GM12878 (cell line): Measurements from ENCODE around the gene CRB1. TPM values are rescaled to one million over a fixed set of nuclear protein-coding genes. Genes with fewer than 3 reads are reported as not detected.

Experiments
- ATAC-seq: fragments of 200-7000 bp; cut with Tn5 transposase; 3 replicates; pipeline ENCODE4 v1.9.1; 2020; ENCODE audit warnings: mild to moderate bottlenecking, moderate library complexity
- BruUV-seq: library from RNA; stranded (reverse); fragments of 400-500 nt; replicated peaks from 2 replicates; lab custom pipeline; 2021; lab: Mats Ljungman, UMichigan
- CTCF ChIA-PET: fragments of 300-600 bp; sonication (Branson Sonifier 250); formaldehyde crosslinking; extraction: SDS; loops from one replicate; lab custom pipeline; 2021; ENCODE audit warnings: inconsistent platforms; lab: Yijun Ruan, JAX
- POLR2A ChIA-PET: fragments of 350-600 bp; formaldehyde crosslinking; extraction: SDS; loops from one replicate; lab custom pipeline; 2021; ENCODE audit warnings: inconsistent platforms; lab: Charles Lee
- RAD21 ChIA-PET: fragments of 300-600 bp; sonication (Branson Sonifier 250); formaldehyde crosslinking; loops from one replicate; lab custom pipeline; 2023; ENCODE audit warnings: antibody characterized with exemption; ENCODE audit not compliant: unreplicated experiment; lab: Charles Lee
- SMC1A ChIA-PET: fragments of 300-600 bp; sonication (Branson Sonifier 250); formaldehyde crosslinking; loops from one replicate; lab custom pipeline; 2023; ENCODE audit not compliant: unreplicated experiment, uncharacterized antibody; lab: Charles Lee
- DNase-seq: peaks from one replicate; pipeline ENCODE4 v3.0.0-alpha.2; 2011; ENCODE audit warnings: low read depth, low spot score
- FAIRE-seq: peaks from 3 replicates; lab custom pipeline; 2011; peaks lifted over from hg19 to GRCh38; lab: Jason Lieb, UNC
- H2AFZ ChIP-seq: 2 replicates; pipeline ENCODE4 v1.6.0; 2011; ENCODE audit warnings: low read depth, low read length, control low read depth; ENCODE audit not compliant: control insufficient read depth
- H3K27ac ChIP-seq: 2 replicates; pipeline ENCODE4 v1.5.1; 2011; ENCODE audit warnings: control low read depth; ENCODE audit not compliant: control insufficient read depth, insufficient read depth
- H3K27me3 ChIP-seq, 2 experiments: replicated peaks in 1 of 2; 2 replicates each; pipeline versions ENCODE4 v1.6.0 to v1.6.1; 2011; ENCODE audit warnings: low read length in 1 of 2; ENCODE audit not compliant: control insufficient read depth in 2 of 2, insufficient read depth in 2 of 2
- H3K36me3 ChIP-seq, 2 experiments: 2 replicates each; pipeline ENCODE4 v1.5.1; 2011; ENCODE audit warnings: low read length in 1 of 2; ENCODE audit not compliant: control insufficient read depth in 2 of 2, insufficient read depth in 2 of 2
- H3K4me1 ChIP-seq: 2 replicates; pipeline ENCODE4 v1.6.1; 2011; ENCODE audit warnings: mild to moderate bottlenecking, low read length, moderate library complexity, mixed read lengths; ENCODE audit not compliant: control insufficient read depth, insufficient read depth
- H3K4me2 ChIP-seq: 2 replicates; pipeline ENCODE4 v1.6.0; 2011; ENCODE audit warnings: control low read depth; ENCODE audit not compliant: control insufficient read depth, insufficient read depth
- H3K4me3 ChIP-seq: fragments of 200-600 bp; sonication (generic); 2 replicates; pipeline ENCODE4 v1.5.1; 2016
- H3K79me2 ChIP-seq: 2 replicates; pipeline ENCODE4 v1.6.0; 2011; ENCODE audit warnings: low read length; ENCODE audit not compliant: control insufficient read depth, insufficient read depth
- H3K9ac ChIP-seq: 2 replicates; pipeline ENCODE4 v1.8.0; 2011; ENCODE audit warnings: low read length, control low read depth, mixed read lengths; ENCODE audit not compliant: control insufficient read depth, insufficient read depth
- H3K9me3 ChIP-seq: replicated peaks from 3 replicates; pipeline ENCODE4 v1.5.1; 2011; ENCODE audit warnings: mild to moderate bottlenecking, low read length; ENCODE audit not compliant: control insufficient read depth, insufficient read depth
- H4K20me1 ChIP-seq: 2 replicates; pipeline ENCODE4 v1.6.0; 2011; ENCODE audit not compliant: control insufficient read depth, insufficient read depth
- CBFB ChIP-seq: IDR thresholded peaks from 2 replicates; pipeline ENCODE4 v1.6.1; 2016; ENCODE audit warnings: antibody characterized with exemption, low read depth
- CBX5 ChIP-seq: sonication (generic); IDR thresholded peaks from 2 replicates; pipeline ENCODE4 v1.6.1; 2016; ENCODE audit warnings: low read depth, moderate library complexity, mild to moderate bottlenecking, inconsistent platforms
- FOS ChIP-seq: IDR thresholded peaks from 3 replicates; pipeline ENCODE4 v1.6.1; 2011; ENCODE audit warnings: borderline replicate concordance; ENCODE audit not compliant: insufficient read length; ENCODE audit errors: extremely low read depth
- HCFC1 ChIP-seq: fragments of 150-350 bp; IDR thresholded peaks from 2 replicates; pipeline ENCODE4 v1.6.1; 2014; ENCODE audit warnings: low read length
- IRF4 ChIP-seq: IDR thresholded peaks from 2 replicates; pipeline ENCODE4 v1.6.1; 2011; ENCODE audit warnings: low read depth, low read length
- MTA3 ChIP-seq: IDR thresholded peaks from 2 replicates; pipeline ENCODE4 v1.6.1; 2012; ENCODE audit warnings: low read length, inconsistent platforms, borderline replicate concordance
- NR2C2 ChIP-seq: IDR thresholded peaks from 2 replicates; pipeline ENCODE4 v1.6.1; 2011; ENCODE audit warnings: borderline replicate concordance, low read depth; ENCODE audit not compliant: control insufficient read depth, insufficient read length
- PAX8 ChIP-seq: fragments of 450-650 bp; IDR thresholded peaks from 2 replicates; pipeline ENCODE4 v1.6.1; 2017; ENCODE audit warnings: mild to moderate bottlenecking, moderate library complexity
- POU2F2 ChIP-seq: IDR thresholded peaks from 3 replicates; pipeline ENCODE4 v1.6.1; 2011; ENCODE audit warnings: low read depth, mild to moderate bottlenecking, low read length, borderline replicate concordance
- SIX5 ChIP-seq: IDR thresholded peaks from 2 replicates; pipeline ENCODE4 v1.6.1; 2011; ENCODE audit warnings: mild to moderate bottlenecking, low read depth, low read length, moderate library complexity; ENCODE audit not compliant: severe bottlenecking
- SMAD5 ChIP-seq: IDR thresholded peaks from 2 replicates; pipeline ENCODE4 v1.6.1; 2016; ENCODE audit warnings: antibody characterized with exemption, low read depth
- ZNF384 ChIP-seq: IDR thresholded peaks from 2 replicates; pipeline ENCODE4 v1.6.1; 2012; ENCODE audit warnings: low read depth, mild to moderate bottlenecking, low read length, improper control_type of control experiment, borderline replicate concordance
- WGBS: methylation state at CpG from one replicate; pipeline ENCODE4 v1.1.6; 2016; ENCODE audit warnings: low lambda C conversion rate; ENCODE audit not compliant: insufficient replicate concordance, insufficient coverage; ENCODE audit errors: missing lambda C conversion rate; 5-methylcytosine and 5-hydroxymethylcytosine counted together
- in situ Hi-C: fragments of 300-500 bp; cut with MboI; formaldehyde crosslinking; loops from 9 replicates; pipeline ENCODE4 v1.14.3; 2018; ENCODE audit warnings: mixed read lengths
- intact Hi-C: fragments of 100-400 bp; cut with micrococcal nuclease; formaldehyde crosslinking; loops from one replicate; pipeline ENCODE4 v1.14.2; 2022; ENCODE audit not compliant: unreplicated experiment
- polyA plus RNA-seq, 11 experiments: library from polyadenylated mRNA; depleted of rRNA in 4 of 11; unstranded in 6 of 11; stranded (reverse) in 5 of 11; fragments of >200 nt; fragmentation: Nextera tagmentation in 4 of 11; fragmentation: Illumina TruSeq in 1 of 11; extraction: Ambion mirVana in 4 of 11; extraction: Trizol in 1 of 11; gene quantifications; 1 replicate in 1 of 11; 2 replicates in 10 of 11; pipeline versions ENCODE4 v1.2.1 to v1.2.3, GENCODE V29; 2011 to 2016; ENCODE audit warnings: inconsistent platforms in 2 of 11, missing spikeins in 2 of 11, low read depth in 1 of 11
- total RNA-seq, 4 experiments: library from RNA; depleted of rRNA in 3 of 4; stranded (reverse); fragments of >200 nt in 3 of 4; fragmentation: Illumina TruSeq in 1 of 4; extraction: Trizol in 1 of 4; gene quantifications; 2 replicates each; pipeline versions ENCODE4 v1.2.1 to v1.2.3, GENCODE V29; 2013 to 2021

CRB1 gene
- total and polyA plus RNA-seq, 10 of the 15 experiments (the other 5 are each of a cell fraction or from before 2014, with no cell fraction given): 0.06 to 0.10 (median 0.06) TPM; not detected in 7

- no TSS peak for BruUV-seq
- FAIRE-seq: no peak
- Histone ChIP-seq H4K20me1 (no peaks in the 10 kb centered on the region), H2AFZ (no peak overlapping the region), H3K9ac (no peak overlapping the region), H3K9me3 (no peaks in the 10 kb centered on the region), H3K27ac (no peak overlapping the region), H3K4me2 (no peak overlapping the region), H3K27me3 (no peaks in the 10 kb centered on the region), H3K36me3 (no peaks in the 10 kb centered on the region), H3K79me2 (no peaks in the 10 kb centered on the region), H3K4me1 (no peaks in the 10 kb centered on the region), H3K4me3 (no peak overlapping the region)
- 6% methylated on average over 1 of the region's 1 CpG for WGBS
- in situ Hi-C loops: no loop called here
- ATAC-seq: no peak
- RAD21 ChIA-PET: no interaction called here
- CTCF ChIA-PET: no interaction called here
- SMC1A ChIA-PET: no interaction called here
- intact Hi-C loops: no loop called here
- DNase-seq: no peak
- POLR2A ChIA-PET: no interaction called here
- TF ChIP-seq ZNF384 (no peak), CBX5 (no peak), FOS (no peak), MTA3 (no peak), POU2F2 (no peak), SIX5 (no peak), SMAD5 (no peak), IRF4 (no peak), PAX8 (no peak), CBFB (no peak), NR2C2 (no peak), HCFC1 (no peak)
Measured at GRCh38 chr1:197254866-197255265, 13.2 kb upstream of the CRB1 start.
